CD8-positive, alpha-beta memory T cell (primary cell): ENCODE results near the gene CSTF1. TPM values are rescaled to one million over a fixed set of nuclear protein-coding genes. Genes with fewer than 3 reads are reported as not detected.

ENCODE experiments used
- CTCF ChIA-PET: fragments of 350-600 bp; sonication (Branson Sonifier 250); formaldehyde crosslinking; loops from one replicate; lab custom pipeline; 2021; ENCODE audit warnings: antibody characterized with exemption; lab: Charles Lee
- POLR2A ChIA-PET: fragments of 350-600 bp; sonication (Branson Sonifier 250); formaldehyde crosslinking; loops from one replicate; lab custom pipeline; 2021; ENCODE audit warnings: antibody characterized with exemption; lab: Charles Lee
- DNase-seq, 5 donors: peaks; one replicate each; pipeline versions ENCODE4 v3.0.0 to v3.0.0-alpha.2; 2020 to 2022; ENCODE audit warnings: mixed read lengths in 1 of 5
- H3K27ac ChIP-seq: one replicate; pipeline ENCODE4 v1.7.0; 2013; ENCODE audit warnings: low read depth, mild to moderate bottlenecking, low read length, moderate library complexity
- H3K27me3 ChIP-seq: 2 replicates; pipeline ENCODE4 v1.7.0; 2013; ENCODE audit warnings: low read length, mild to moderate bottlenecking; ENCODE audit not compliant: insufficient read depth, poor library complexity, severe bottlenecking
- H3K36me3 ChIP-seq: 2 replicates; pipeline ENCODE4 v1.7.0; 2013; ENCODE audit warnings: mild to moderate bottlenecking, low read length, moderate library complexity; ENCODE audit not compliant: insufficient read depth
- H3K4me1 ChIP-seq: 2 replicates; pipeline ENCODE4 v1.7.0; 2013; ENCODE audit warnings: mild to moderate bottlenecking, low read length, moderate library complexity; ENCODE audit not compliant: insufficient read depth
- H3K4me3 ChIP-seq: 2 replicates; pipeline ENCODE4 v1.7.0; 2013; ENCODE audit warnings: mild to moderate bottlenecking, low read length
- H3K9me3 ChIP-seq: 2 replicates; pipeline ENCODE4 v1.7.0; 2013; ENCODE audit warnings: mild to moderate bottlenecking, low read length
- H3K27ac Mint-ChIP-seq, 8 donors: one replicate each; pipeline ENCODE4 v1.8.0; 2020 to 2021; ENCODE audit warnings: mixed read lengths in 8 of 8, mild to moderate bottlenecking in 6 of 8, inconsistent platforms in 3 of 8, moderate library complexity in 3 of 8
- H3K27me3 Mint-ChIP-seq, 2 donors: one replicate each; pipeline ENCODE4 v1.8.0; 2020 to 2021; ENCODE audit warnings: mixed read lengths in 2 of 2, mild to moderate bottlenecking in 1 of 2, moderate library complexity in 1 of 2
- H3K36me3 Mint-ChIP-seq, 3 donors: one replicate each; pipeline ENCODE4 v1.8.0; 2020 to 2021; ENCODE audit warnings: mixed read lengths in 3 of 3, inconsistent platforms in 1 of 3, mild to moderate bottlenecking in 1 of 3
- H3K4me1 Mint-ChIP-seq, 3 donors: one replicate each; pipeline ENCODE4 v1.8.0; 2020 to 2021; ENCODE audit warnings: mixed read lengths in 3 of 3, inconsistent platforms in 1 of 3, mild to moderate bottlenecking in 1 of 3
- H3K4me3 Mint-ChIP-seq, 7 donors: one replicate each; pipeline ENCODE4 v1.8.0; 2020 to 2021; ENCODE audit warnings: mixed read lengths in 7 of 7, mild to moderate bottlenecking in 6 of 7, moderate library complexity in 4 of 7, inconsistent platforms in 2 of 7
- H3K9me3 Mint-ChIP-seq, 5 donors: one replicate each; pipeline ENCODE4 v1.8.0; 2020 to 2022; ENCODE audit warnings: mixed read lengths in 5 of 5, mild to moderate bottlenecking in 3 of 5, moderate library complexity in 2 of 5, inconsistent platforms in 1 of 5
- polyA plus RNA-seq: library from polyadenylated mRNA; unstranded; fragments of 300-500 nt; fragmentation: Illumina TruSeq; gene quantifications from one replicate; pipeline ENCODE4 v1.2.3, GENCODE V29; 2021
- total RNA-seq, 2 experiments: library from RNA; stranded (reverse); gene quantifications; one replicate each; pipeline ENCODE4 v1.2.3, GENCODE V29; 2021

CSTF1 gene
- total and polyA plus RNA-seq, 3 experiments from 2014 or later: 37.0 to 54.7 (median 54.2) TPM

DNA sequence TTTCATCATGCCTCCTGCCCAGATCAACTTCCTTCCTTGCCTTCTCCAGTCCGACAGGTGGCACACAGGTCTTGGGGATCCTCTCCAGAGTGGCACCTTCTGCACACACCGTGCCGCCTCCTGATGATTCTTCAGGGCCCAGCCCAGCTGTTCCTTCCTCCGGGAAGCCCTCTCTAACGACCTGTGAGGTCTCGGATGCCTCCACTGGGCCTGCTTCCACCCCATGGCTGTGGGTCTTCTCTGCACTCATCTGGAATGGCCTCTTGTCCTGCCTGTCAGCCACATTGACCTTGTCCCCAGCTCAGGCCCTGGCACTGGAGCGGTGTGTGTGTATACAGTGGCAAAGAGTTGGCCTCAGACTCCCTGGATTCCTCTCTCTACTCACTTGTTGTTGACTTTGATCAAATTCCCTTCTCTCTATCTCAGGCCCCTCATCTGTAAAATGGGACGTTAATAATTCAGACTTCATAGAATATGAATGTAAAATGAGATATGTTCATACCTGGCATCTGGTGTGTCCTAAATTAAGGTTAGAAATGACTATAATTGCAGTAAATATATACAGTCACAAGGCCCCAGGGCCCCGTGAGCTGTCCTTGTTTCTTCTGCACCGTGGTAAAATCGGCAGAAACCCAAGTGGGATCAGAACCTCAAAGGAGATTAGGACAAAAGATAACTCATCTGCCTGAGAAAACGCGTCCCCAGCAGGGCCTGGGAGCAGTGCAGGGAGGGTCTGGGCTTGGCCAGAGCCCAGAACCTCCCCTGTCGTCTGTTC lies 32.1 kb upstream of the CSTF1 start:
- Mint-ChIP-seq H3K27ac (peak overlapping the region in 4 of 8 donors; percentile 37 to 86 (median 53)), H3K4me3 (peak overlapping the region; percentile 75 to 91 (median 87)), H3K36me3 (peaks cover 0 to 21% (median 3%) of the 10 kb centered on the region in 3 donors), H3K4me1 (peaks cover 18 to 30% (median 23%) of the 10 kb centered on the region in 3 donors), H3K27me3 (no peaks in the 10 kb centered on the region), H3K9me3 (no peaks in the 10 kb centered on the region)
- H3K27me3 ChIP-seq: no peaks in the 10 kb centered on the region
- peaks cover 14% of the 10 kb centered on the region for H3K4me1 ChIP-seq
- no peaks in the 10 kb centered on the region for H3K9me3 ChIP-seq
- peak overlapping the region; percentile 77 for H3K4me3 ChIP-seq
- DNase-seq: no peak
- H3K27ac ChIP-seq: peak overlapping the region; percentile 72
- ChIA-PET CTCF (interaction anchor here (1.3 to 1.4 kb wide), 2 partner anchors 12 to 32 kb away, joined by 3 to 6 read pairs; partner anchors contain the start of genes AURKA and CSTF1), POLR2A (interaction anchor here (2.8 kb wide), 1 partner anchor 32 kb away, joined by 14 read pairs; the partner anchor contains the start of genes AURKA and CSTF1)
- H3K36me3 ChIP-seq: no peaks in the 10 kb centered on the region

DNA sequence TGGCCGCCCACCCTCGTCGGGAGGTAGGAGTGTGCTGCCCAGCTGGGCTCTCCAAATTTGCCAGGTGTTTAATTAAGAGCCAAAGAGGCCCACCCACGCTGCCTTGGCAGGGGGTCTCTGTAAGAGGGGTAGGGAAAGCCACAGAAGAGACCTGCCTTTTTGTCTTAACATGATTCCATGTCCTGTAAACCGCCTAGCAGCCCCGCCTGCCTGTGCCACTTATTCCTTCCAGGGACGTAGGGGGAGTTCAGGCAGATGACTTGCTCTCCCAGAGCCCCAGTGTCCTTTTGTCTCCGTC lies 31.6 kb upstream of the CSTF1 start:
- Histone ChIP-seq H3K27me3 (no peaks in the 10 kb centered on the region), H3K36me3 (no peaks in the 10 kb centered on the region), H3K27ac (peak overlapping the region; percentile 72), H3K9me3 (no peaks in the 10 kb centered on the region), H3K4me1 (peaks cover 14% of the 10 kb centered on the region), H3K4me3 (no peak overlapping the region)
- Mint-ChIP-seq H3K4me1 (peaks cover 18 to 30% (median 23%) of the 10 kb centered on the region in 3 donors), H3K9me3 (no peaks in the 10 kb centered on the region), H3K36me3 (peaks cover 0 to 26% (median 3%) of the 10 kb centered on the region in 3 donors), H3K27me3 (no peaks in the 10 kb centered on the region), H3K4me3 (peak overlapping the region in 6 of 7 donors; percentile 20 to 89 (median 82)), H3K27ac (peak overlapping the region in 2 of 8 donors; percentile 12 to 51)
- ChIA-PET POLR2A (interaction anchor here (2.8 kb wide), 1 partner anchor 31 kb away, joined by 14 read pairs; the partner anchor contains the start of genes AURKA and CSTF1), CTCF (interaction anchor here (1.4 kb wide), 1 partner anchor 31 kb away, joined by 3 read pairs; the partner anchor contains the start of genes AURKA and CSTF1)
- no peak for DNase-seq

DNA sequence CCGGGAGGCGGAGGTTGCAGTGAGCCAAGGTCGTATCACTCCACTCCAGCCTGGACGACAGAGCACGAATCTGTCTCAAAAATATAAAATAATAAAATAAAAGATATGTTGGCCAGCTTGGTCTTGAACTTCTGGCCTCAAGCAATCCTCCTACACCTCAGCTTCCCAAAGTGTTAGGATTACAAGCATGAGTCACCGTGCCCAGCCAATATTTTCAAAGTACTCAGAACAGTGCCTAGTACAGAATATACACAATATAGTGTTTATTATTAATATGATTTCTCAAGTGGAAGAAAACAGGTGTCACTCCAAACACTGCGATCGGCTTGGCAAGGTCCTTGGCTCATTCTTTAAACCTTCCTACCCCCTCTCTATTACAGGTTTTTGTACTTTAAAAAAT lies 30.5 kb upstream of the CSTF1 start:
- no peaks in the 10 kb centered on the region for H3K9me3 Mint-ChIP-seq
- Histone ChIP-seq H3K4me1 (peaks cover 14% of the 10 kb centered on the region), H3K4me3 (no peak overlapping the region), H3K36me3 (no peaks in the 10 kb centered on the region), H3K27ac (peak overlapping the region; percentile 48), H3K9me3 (no peaks in the 10 kb centered on the region), H3K27me3 (no peaks in the 10 kb centered on the region)
- H3K27ac Mint-ChIP-seq: no peak overlapping the region
- CTCF ChIA-PET: no interaction called here
- DNase-seq: no peak
- no peaks in the 10 kb centered on the region for H3K27me3 Mint-ChIP-seq
- POLR2A ChIA-PET: no interaction called here
- H3K4me1 Mint-ChIP-seq: peaks cover 18 to 30% (median 23%) of the 10 kb centered on the region in 3 donors
- peak overlapping the region in 1 of 7 donors; percentile 54 for H3K4me3 Mint-ChIP-seq
- H3K36me3 Mint-ChIP-seq: peaks cover 0 to 36% (median 11%) of the 10 kb centered on the region in 3 donors

DNA sequence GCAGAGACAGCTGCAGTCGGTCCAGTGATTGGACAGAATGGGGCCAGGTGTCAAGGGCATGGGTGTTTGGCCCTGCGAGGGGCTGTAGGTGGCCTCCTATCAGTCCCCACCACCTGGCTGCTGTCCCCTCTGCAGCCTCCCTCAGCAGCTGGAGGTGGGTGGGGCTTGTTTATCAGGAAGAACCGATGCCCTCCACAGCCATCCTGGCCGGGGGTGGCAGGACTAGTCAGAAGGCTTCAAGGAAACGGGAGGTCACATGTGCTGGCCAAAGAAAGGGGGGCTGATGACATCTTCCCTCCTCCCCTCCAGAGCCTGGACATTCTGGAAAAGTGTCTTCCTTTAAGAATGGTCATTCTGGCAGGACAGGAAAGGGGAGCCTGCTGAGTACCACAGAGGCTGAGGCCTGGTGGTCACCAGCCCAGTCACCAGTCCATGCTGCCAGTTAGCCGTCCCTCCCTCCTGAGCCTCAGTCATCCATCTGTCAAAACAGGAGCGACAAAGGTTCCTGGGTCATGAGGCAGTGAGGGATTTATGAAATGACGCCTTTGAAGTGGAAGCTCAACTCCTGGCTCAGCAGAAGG lies 29.5 kb upstream of the CSTF1 start:
- CTCF ChIA-PET: no interaction called here
- no peak for DNase-seq
- H3K36me3 ChIP-seq: no peaks in the 10 kb centered on the region
- Mint-ChIP-seq H3K36me3 (peaks cover 0 to 47% (median 16%) of the 10 kb centered on the region in 3 donors), H3K27ac (no peak overlapping the region), H3K9me3 (no peaks in the 10 kb centered on the region), H3K4me3 (no peak overlapping the region), H3K27me3 (no peaks in the 10 kb centered on the region), H3K4me1 (peaks cover 18 to 27% (median 23%) of the 10 kb centered on the region in 3 donors)
- peak overlapping the region; percentile 51 for H3K27ac ChIP-seq
- peaks cover 14% of the 10 kb centered on the region for H3K4me1 ChIP-seq
- H3K4me3 ChIP-seq: no peak overlapping the region
- no peaks in the 10 kb centered on the region for H3K27me3 ChIP-seq
- POLR2A ChIA-PET: no interaction called here
- no peaks in the 10 kb centered on the region for H3K9me3 ChIP-seq

GRCh38 chr20:56363491-56363890 lies 29.0 kb upstream of the CSTF1 start:
- H3K9me3 Mint-ChIP-seq: no peaks in the 10 kb centered on the region
- H3K27ac ChIP-seq: peak overlapping the region; percentile 51
- ChIA-PET POLR2A (no interaction called here), CTCF (no interaction called here)
- H3K4me1 ChIP-seq: peaks cover 14% of the 10 kb centered on the region
- DNase-seq: no peak
- no peak overlapping the region for H3K27ac Mint-ChIP-seq
- H3K4me3 Mint-ChIP-seq: no peak overlapping the region
- no peaks in the 10 kb centered on the region for H3K27me3 Mint-ChIP-seq
- H3K4me1 Mint-ChIP-seq: peaks cover 12 to 22% (median 18%) of the 10 kb centered on the region in 3 donors
- no peaks in the 10 kb centered on the region for H3K36me3 ChIP-seq
- H3K9me3 ChIP-seq: no peaks in the 10 kb centered on the region
- no peak overlapping the region for H3K4me3 ChIP-seq
- no peaks in the 10 kb centered on the region for H3K27me3 ChIP-seq
- peaks cover 0 to 50% (median 16%) of the 10 kb centered on the region in 3 donors for H3K36me3 Mint-ChIP-seq

DNA sequence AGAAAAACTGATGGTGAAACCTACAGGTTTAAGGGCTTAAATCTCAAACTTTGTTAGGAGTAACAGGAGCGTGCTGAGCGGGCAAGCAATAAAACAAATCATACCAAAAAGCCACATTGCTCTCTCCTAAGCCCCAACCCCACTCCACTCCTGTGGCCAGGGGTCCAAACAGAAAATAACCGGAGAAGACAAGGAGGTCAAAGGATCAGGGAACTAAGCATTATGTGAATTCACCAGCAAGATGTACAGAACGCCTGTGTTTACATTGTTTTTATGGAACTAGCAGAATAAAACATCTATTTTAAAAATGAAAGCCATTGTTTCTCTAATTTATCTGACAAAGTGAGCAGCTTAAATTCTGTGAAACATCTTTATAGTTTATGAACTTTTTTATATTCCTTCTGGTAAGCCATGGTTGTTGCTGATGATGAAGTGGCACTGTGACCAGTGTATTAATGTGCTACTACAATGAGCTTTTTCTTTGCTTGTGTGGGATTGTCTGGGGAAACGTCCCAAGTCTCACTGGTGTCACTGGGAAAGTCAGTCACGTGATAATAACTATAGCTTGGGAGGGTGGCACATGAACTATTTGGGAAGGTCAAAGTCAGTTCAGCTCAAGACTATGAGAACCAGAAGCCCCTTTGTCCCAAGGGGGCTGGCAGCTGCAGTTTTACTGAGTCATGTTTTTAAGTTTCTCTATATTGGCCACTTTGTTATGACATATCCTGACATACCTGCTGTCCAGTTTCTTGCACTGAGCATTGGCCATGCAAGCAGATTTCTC lies 23.9 kb upstream of the CSTF1 start:
- Mint-ChIP-seq H3K4me3 (no peak overlapping the region), H3K36me3 (peaks cover 0 to 59% (median 13%) of the 10 kb centered on the region in 3 donors), H3K9me3 (no peaks in the 10 kb centered on the region), H3K27me3 (no peaks in the 10 kb centered on the region), H3K4me1 (peaks cover 3 to 11% (median 7%) of the 10 kb centered on the region in 3 donors), H3K27ac (peak overlapping the region in 2 of 8 donors; percentile 12 to 21)
- Histone ChIP-seq H3K27me3 (no peaks in the 10 kb centered on the region), H3K36me3 (no peaks in the 10 kb centered on the region), H3K4me3 (no peak overlapping the region), H3K9me3 (no peaks in the 10 kb centered on the region), H3K27ac (no peak overlapping the region), H3K4me1 (no peaks in the 10 kb centered on the region)
- CTCF ChIA-PET: no interaction called here
- DNase-seq: no peak
- POLR2A ChIA-PET: no interaction called here

DNA sequence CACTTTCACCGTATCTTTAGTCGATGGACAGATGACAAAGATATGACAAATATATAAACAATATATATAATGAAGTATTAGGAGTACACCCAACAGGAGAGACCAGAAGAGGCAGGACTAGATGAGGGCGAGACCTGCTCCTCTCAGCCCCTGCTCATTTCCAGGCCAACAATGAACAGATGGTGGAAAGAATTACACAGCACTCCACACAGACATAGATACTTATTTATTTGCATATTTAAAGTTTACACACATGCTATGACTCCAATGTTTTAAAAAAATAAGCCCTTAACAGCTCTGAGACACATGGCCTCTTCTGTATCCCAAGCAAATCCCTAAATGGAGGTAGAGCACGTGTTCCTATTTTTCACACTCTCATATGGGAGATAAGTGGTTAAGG lies 23.3 kb upstream of the CSTF1 start:
- no peak overlapping the region for H3K4me3 Mint-ChIP-seq
- peaks cover 3 to 18% (median 10%) of the 10 kb centered on the region in 3 donors for H3K4me1 Mint-ChIP-seq
- Histone ChIP-seq H3K9me3 (no peaks in the 10 kb centered on the region), H3K27me3 (no peaks in the 10 kb centered on the region), H3K4me1 (no peaks in the 10 kb centered on the region), H3K27ac (no peak overlapping the region), H3K36me3 (no peaks in the 10 kb centered on the region), H3K4me3 (no peak overlapping the region)
- H3K27ac Mint-ChIP-seq: peak overlapping the region in 1 of 8 donors; percentile 23
- ChIA-PET CTCF (no interaction called here), POLR2A (no interaction called here)
- H3K36me3 Mint-ChIP-seq: peaks cover 0 to 56% (median 13%) of the 10 kb centered on the region in 3 donors
- H3K27me3 Mint-ChIP-seq: no peaks in the 10 kb centered on the region
- no peaks in the 10 kb centered on the region for H3K9me3 Mint-ChIP-seq
- no peak for DNase-seq
